Mucosa of rectum (tissue), 2 donors: ENCODE data around the gene RNF141.

Source experiments
- H3K27ac ChIP-seq, 2 donors: one replicate each; pipeline ENCODE4 v1.7.0; 2013; ENCODE audit warnings: inconsistent platforms in 2 of 2, low read depth in 2 of 2, low read length in 2 of 2
- H3K27me3 ChIP-seq, 2 donors: one replicate each; pipeline ENCODE4 v1.7.0; 2013; ENCODE audit warnings: low read length in 2 of 2; ENCODE audit not compliant: control insufficient read depth in 2 of 2, insufficient read depth in 2 of 2
- H3K36me3 ChIP-seq, 2 donors: one replicate each; pipeline ENCODE4 v1.7.0; 2013; ENCODE audit warnings: low read length in 2 of 2; ENCODE audit not compliant: control insufficient read depth in 2 of 2, insufficient read depth in 2 of 2
- H3K4me1 ChIP-seq, 2 donors: one replicate each; pipeline ENCODE4 v1.7.0; 2013; ENCODE audit warnings: low read length in 2 of 2, mild to moderate bottlenecking in 1 of 2; ENCODE audit not compliant: control insufficient read depth in 2 of 2, insufficient read depth in 2 of 2
- H3K4me3 ChIP-seq, 2 donors: one replicate each; pipeline ENCODE4 v1.7.0; 2013; ENCODE audit warnings: low read length in 2 of 2
- H3K9ac ChIP-seq, 2 donors: one replicate each; pipeline ENCODE4 v1.7.0; 2013; ENCODE audit warnings: low read length in 2 of 2, low read depth in 1 of 2, mild to moderate bottlenecking in 1 of 2
- H3K9me3 ChIP-seq, 2 donors: one replicate each; pipeline ENCODE4 v1.7.0; 2013; ENCODE audit warnings: low read length in 2 of 2; ENCODE audit not compliant: control insufficient read depth in 2 of 2
- donor health status: healthy.
- donor health status: Normal muscosa, but diverticular disease.

RNF141 gene

DNA sequence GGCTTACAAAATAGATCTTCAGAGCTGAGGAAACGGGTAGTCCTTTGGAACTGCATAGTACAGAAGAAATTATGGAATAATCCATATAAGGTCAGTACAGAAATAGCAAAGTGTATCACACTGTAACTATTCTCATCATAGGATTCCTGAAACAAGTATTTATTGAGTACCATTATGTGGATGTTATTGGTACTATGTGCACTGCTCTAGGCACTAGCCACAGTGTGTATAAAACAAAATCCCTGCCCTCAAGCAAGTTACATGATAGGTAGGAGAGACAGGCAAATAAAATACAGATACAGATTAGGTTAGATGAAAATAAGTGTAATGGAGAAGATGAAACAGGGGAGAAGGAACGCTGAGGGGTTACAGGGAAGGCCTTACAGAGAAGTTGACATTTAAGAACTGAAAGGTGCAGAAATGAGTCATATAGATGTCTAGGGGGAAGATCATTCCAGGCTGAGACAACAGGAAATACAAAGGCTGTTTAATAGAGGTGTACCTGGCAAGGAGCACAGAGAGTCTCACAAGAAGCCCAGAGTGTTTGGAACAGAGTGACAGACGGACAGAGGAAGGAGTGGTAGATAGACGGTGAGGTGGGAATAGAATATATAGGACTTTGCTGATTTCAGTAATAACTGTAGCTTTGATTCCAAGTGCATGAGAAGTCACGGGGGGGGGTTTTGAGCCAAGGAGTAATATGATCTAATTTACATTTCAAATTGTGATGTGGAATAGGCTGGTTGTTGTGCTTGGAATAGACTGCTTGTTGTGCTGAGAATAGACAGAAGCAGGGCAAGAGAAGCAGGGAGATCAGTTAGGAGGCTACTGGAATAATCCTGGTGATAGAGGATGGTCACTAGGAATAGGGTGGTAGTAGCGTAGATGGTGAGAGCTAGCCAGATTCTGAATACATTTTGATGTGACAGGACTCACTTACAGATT, 13.7 kb downstream of the RNF141 start:
- peak overlapping the region in 1 of 2 donors; percentile 7 for H3K27ac ChIP-seq
- peak overlapping the region in 1 of 2 donors; percentile 27 for H3K9ac ChIP-seq
- H3K27me3 ChIP-seq = no peaks in the 10 kb centered on the region
- no peak overlapping the region for H3K4me3 ChIP-seq
- peaks cover 0 to 13% of the 10 kb centered on the region in 2 donors for H3K4me1 ChIP-seq
- no peaks in the 10 kb centered on the region for H3K9me3 ChIP-seq
- H3K36me3 ChIP-seq = peaks cover 18 to 34% of the 10 kb centered on the region in 2 donors

DNA sequence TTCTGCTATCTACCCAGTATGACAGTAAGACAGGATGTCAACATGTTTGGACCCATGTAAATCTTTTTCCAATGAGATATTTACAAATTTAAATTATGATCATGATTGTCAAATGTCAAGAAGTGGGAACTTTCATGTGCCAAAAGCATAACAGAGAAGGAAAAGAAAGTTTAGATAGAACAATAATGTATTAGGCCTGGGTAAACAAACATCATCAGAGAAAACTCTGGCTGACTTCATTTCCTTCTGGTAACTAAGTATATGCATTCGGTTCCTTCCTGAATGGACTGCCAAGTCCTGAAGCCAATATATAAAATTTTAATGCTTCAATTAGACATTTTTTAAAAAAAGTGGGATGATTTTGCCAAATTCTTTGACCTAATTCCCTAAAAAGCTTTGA, 16.5 kb downstream of the RNF141 start:
- Histone ChIP-seq H3K9ac (no peak overlapping the region), H3K9me3 (no peaks in the 10 kb centered on the region), H3K4me3 (no peak overlapping the region), H3K27me3 (no peaks in the 10 kb centered on the region), H3K36me3 (peaks cover 20 to 48% of the 10 kb centered on the region in 2 donors), H3K27ac (no peak overlapping the region), H3K4me1 (peaks cover 0 to 13% of the 10 kb centered on the region in 2 donors)

DNA sequence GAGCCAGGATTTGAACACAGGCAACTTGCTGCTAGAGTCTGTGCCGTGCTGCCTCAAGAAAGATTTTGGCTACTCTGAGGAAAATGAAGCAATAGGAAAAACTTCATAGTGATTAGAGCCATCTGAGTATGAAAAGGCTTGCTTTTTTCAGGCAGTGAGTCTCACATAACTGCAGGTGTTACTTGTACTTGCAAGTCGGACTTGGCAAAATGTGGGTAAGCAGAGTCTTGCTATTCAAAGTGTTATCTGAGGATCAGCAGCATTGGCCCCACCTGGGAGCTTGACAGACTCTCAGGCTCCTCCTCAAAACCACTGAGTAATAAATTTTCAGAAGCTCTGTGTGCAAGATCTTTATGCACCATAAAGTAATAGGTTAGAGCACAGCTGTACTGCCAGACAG, 18.1 kb downstream of the RNF141 start:
- no peaks in the 10 kb centered on the region for H3K27me3 ChIP-seq
- H3K9me3 ChIP-seq = no peaks in the 10 kb centered on the region
- no peak overlapping the region for H3K27ac ChIP-seq
- peaks cover 0 to 10% of the 10 kb centered on the region in 2 donors for H3K4me1 ChIP-seq
- H3K4me3 ChIP-seq = no peak overlapping the region
- peaks cover 17 to 50% of the 10 kb centered on the region in 2 donors for H3K36me3 ChIP-seq
- H3K9ac ChIP-seq = no peak overlapping the region

DNA sequence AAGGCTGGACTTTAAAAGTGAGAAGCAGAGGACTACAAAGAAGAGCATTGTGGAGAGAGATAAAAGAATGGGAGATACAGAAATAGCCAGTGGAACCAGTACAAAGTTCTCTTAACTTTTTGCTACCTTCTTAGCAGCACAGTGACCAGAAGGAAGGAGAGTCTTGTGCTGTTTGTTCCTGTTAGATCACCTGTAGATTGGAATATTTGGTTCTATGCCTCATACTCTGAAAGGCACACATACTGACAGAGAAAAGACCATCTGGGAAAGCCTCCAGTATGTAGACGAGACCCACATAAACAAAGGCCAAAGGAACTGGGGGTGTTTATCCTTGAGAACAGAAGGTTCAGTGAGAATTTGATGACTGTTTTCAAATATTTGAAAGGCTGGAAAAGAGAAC, 18.7 kb downstream of the RNF141 start:
- Histone ChIP-seq H3K4me3 (no peak overlapping the region), H3K27ac (no peak overlapping the region), H3K4me1 (peaks cover 0 to 4% of the 10 kb centered on the region in 2 donors), H3K9ac (no peak overlapping the region), H3K27me3 (no peaks in the 10 kb centered on the region), H3K36me3 (peaks cover 17 to 45% of the 10 kb centered on the region in 2 donors), H3K9me3 (no peaks in the 10 kb centered on the region)

DNA sequence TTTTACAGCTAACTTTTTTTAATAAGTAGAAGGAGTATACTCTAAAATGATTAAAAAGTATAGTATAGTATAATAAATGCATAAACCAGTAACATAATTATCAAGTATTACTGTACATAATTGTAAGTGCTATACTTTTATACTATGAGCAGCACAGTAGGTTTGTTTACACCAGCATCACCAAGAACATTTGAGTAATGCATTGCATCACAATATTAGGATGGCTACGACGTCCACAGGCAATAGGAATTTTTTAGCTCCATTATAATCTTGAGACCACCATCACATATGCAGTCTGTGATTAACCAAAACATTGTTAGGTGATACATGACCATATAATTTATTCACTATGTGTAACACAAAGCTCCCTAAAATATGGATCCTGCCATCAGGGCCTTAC, 20.4 kb downstream of the RNF141 start:
- Histone ChIP-seq H3K4me1 (no peaks in the 10 kb centered on the region), H3K9ac (no peak overlapping the region), H3K9me3 (no peaks in the 10 kb centered on the region), H3K27me3 (no peaks in the 10 kb centered on the region), H3K4me3 (no peak overlapping the region), H3K36me3 (peaks cover 15 to 41% of the 10 kb centered on the region in 2 donors), H3K27ac (no peak overlapping the region)

DNA sequence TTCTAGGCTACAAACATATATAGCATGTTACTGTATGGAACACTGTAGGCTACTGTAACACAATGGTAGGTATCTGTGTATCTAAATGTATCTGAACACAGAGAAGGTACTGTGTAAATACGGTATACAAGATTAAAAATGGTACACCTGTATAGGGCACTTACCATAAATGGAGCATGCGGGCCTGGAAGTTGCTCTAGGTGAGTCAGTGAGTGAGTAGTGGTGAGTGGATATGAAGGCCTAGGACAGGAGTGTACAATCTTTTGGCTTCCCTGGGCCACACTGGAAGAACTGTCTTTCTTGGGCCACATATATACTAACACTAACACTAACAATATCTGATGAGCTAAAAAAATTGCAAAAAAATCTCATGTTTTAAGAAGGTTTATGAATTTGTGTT, 21.4 kb downstream of the RNF141 start:
- H3K4me3 ChIP-seq = no peak overlapping the region
- H3K27me3 ChIP-seq = no peaks in the 10 kb centered on the region
- H3K9ac ChIP-seq = no peak overlapping the region
- no peaks in the 10 kb centered on the region for H3K4me1 ChIP-seq
- no peak overlapping the region for H3K27ac ChIP-seq
- peaks cover 15 to 39% of the 10 kb centered on the region in 2 donors for H3K36me3 ChIP-seq
- H3K9me3 ChIP-seq = no peaks in the 10 kb centered on the region

DNA sequence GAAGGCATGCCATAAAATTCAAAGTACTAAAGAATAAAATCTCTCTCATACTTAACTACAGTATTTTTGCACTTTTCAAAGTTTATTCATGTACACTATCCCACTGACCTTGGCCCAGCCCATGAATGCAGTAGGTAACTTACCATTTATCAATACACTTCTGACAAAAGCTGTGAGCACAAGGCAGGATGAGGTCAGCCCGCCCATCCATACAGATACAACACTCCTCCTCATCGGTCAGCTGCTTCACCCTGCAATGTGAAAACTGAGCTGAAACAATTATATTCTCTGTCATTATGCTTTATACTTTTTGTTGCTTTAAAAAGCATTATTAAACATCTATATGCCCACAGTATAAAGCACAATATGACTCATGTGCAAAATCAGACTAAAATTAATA, 22.1 kb downstream of the RNF141 start:
- no peaks in the 10 kb centered on the region for H3K27me3 ChIP-seq
- no peak overlapping the region for H3K27ac ChIP-seq
- no peaks in the 10 kb centered on the region for H3K9me3 ChIP-seq
- H3K4me1 ChIP-seq = no peaks in the 10 kb centered on the region
- peaks cover 15 to 34% of the 10 kb centered on the region in 2 donors for H3K36me3 ChIP-seq
- no peak overlapping the region for H3K4me3 ChIP-seq
- no peak overlapping the region for H3K9ac ChIP-seq

DNA sequence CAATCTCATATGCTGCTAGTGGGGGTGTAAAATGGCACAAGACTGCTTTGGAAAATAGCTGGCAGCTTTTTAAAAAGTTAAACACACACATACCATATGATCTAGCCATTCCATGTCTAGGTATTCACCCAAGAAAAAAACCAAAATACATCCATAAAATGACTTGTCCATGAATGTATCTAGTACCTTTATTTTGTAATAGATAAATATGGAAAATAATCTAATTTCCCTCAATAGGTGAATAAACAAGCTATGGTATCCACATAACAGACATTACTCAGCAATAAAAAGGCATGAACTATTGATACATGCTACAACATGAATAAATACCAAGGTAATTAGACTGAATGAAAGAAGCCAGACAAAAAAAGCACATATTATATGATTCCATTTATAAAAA, 22.9 kb downstream of the RNF141 start:
- Histone ChIP-seq H3K27me3 (no peaks in the 10 kb centered on the region), H3K36me3 (peaks cover 15 to 30% of the 10 kb centered on the region in 2 donors), H3K4me1 (no peaks in the 10 kb centered on the region), H3K9ac (no peak overlapping the region), H3K27ac (no peak overlapping the region), H3K4me3 (no peak overlapping the region), H3K9me3 (no peaks in the 10 kb centered on the region)

DNA sequence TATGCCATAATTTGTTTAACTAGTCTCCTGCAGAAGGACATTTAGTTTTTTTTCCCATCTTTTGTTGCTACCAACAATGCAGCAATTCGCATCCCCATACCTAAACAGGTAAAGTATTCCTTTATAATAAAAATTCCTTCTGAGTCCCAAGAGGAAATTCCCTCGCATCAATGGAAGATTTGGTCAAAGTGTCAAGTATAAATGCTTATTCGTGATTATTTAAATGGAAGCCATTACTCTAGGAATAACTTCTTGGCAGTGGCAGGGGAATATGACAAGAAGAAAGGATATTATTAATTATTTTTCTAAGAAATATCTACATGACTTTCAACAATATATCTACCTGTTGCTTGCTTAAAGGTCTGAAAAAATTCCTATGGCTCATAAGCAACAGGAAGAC, 25.6 kb downstream of the RNF141 start:
- H3K9me3 ChIP-seq = no peaks in the 10 kb centered on the region
- H3K4me1 ChIP-seq = no peaks in the 10 kb centered on the region
- H3K27me3 ChIP-seq = no peaks in the 10 kb centered on the region
- H3K36me3 ChIP-seq = peaks cover 5 to 17% of the 10 kb centered on the region in 2 donors
- no peak overlapping the region for H3K4me3 ChIP-seq
- no peak overlapping the region for H3K9ac ChIP-seq
- no peak overlapping the region for H3K27ac ChIP-seq

DNA sequence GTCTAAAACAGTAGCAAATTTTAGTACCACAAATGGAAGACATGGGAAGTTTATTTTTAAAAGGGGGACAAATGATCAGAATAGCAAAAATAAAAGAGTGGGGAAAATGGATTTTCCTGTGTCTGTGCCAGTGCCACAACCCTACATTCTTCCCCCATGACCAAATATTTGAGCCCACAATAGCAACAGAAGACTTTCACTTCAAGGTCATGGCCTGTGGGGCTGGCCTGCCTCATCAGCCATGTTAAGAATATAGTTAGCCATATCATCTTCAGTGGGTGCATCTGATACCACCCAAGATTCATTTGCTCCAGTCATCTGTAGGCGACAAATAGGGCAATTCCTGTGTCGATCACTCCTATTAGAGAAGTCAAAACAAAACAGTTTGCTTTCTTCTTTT, 26.3 kb downstream of the RNF141 start:
- Histone ChIP-seq H3K9me3 (no peaks in the 10 kb centered on the region), H3K36me3 (peaks cover 4 to 13% of the 10 kb centered on the region in 2 donors), H3K27me3 (no peaks in the 10 kb centered on the region), H3K27ac (no peak overlapping the region), H3K4me3 (no peak overlapping the region), H3K4me1 (no peaks in the 10 kb centered on the region), H3K9ac (no peak overlapping the region)
